ENCODE measurements around the gene FILIP1.

- no peak for TF ChIP-seq YY1 (IDR thresholded peaks at IDR 0.05; ENCODE audit: insufficient read depth, insufficient read length)
- TF ChIP-seq SUZ12 (IDR thresholded peaks at IDR 0.05; ENCODE audit: extremely low read depth, insufficient read depth, insufficient read length) = no peak
Measured at GRCh38 chr6:75345413-75345812, 148.2 kb downstream of the FILIP1 start.
